DOHH2 (cell line): ENCODE data around the gene MLLT3.

Source experiments
- EZH2phosphoT487 ChIP-seq: fragments of 200-600 bp; sonication (generic); IDR thresholded peaks from 2 replicates; pipeline ENCODE4 v1.6.1; 2017; ENCODE audit warnings: borderline replicate concordance, mild to moderate bottlenecking, antibody characterized with exemption, low read length, moderate library complexity, mixed read lengths
- TF ChIP-seq, protein P1 (sequence below): fragments of 200-600 bp; sonication (generic); IDR thresholded peaks from one replicate; pipeline ENCODE4 v1.5.1; 2014; ENCODE audit warnings: antibody characterized with exemption, mild to moderate bottlenecking, low read depth, low read length; ENCODE audit not compliant: poor library complexity, severe bottlenecking

DNA sequence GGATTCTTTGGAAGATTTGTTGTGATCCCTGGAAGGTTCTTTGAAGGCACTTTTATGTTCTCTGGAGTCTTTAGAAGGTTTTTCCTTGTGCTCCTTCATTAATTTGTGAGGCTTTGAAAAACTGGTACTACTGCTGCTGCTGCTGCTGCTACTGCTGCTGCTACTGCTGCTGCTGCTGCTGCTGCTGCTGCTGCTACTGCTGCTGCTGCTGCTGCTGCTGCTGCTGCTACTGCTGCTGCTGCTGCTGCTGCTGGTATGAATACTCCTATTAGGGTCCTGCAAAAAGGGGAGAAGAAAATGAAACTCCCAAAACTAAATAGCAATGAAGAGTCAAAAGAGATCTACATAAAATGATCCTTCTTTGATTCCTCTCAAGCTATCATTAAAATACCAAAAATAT, 208.1 kb downstream of the MLLT3 start:
- TF ChIP-seq, protein P1, sequence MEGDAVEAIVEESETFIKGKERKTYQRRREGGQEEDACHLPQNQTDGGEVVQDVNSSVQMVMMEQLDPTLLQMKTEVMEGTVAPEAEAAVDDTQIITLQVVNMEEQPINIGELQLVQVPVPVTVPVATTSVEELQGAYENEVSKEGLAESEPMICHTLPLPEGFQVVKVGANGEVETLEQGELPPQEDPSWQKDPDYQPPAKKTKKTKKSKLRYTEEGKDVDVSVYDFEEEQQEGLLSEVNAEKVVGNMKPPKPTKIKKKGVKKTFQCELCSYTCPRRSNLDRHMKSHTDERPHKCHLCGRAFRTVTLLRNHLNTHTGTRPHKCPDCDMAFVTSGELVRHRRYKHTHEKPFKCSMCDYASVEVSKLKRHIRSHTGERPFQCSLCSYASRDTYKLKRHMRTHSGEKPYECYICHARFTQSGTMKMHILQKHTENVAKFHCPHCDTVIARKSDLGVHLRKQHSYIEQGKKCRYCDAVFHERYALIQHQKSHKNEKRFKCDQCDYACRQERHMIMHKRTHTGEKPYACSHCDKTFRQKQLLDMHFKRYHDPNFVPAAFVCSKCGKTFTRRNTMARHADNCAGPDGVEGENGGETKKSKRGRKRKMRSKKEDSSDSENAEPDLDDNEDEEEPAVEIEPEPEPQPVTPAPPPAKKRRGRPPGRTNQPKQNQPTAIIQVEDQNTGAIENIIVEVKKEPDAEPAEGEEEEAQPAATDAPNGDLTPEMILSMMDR, result no peak
- no peak for TF ChIP-seq EZH2phosphoT487
